HG02763 (cell line): ENCODE data around the gene ASB8.
A peak's percentile ranks its signal among the peaks of the same experiment; 100 is the strongest.

Experiments
- ATAC-seq: cut with Tn5 transposase; IDR thresholded peaks from one replicate; pipeline ENCODE4 v1.9.1; 2021; ENCODE audit warnings: mild to moderate bottlenecking, moderate library complexity; ENCODE audit not compliant: unreplicated experiment

Gene ASB8

GRCh38 chr12:48106681-48107613 lies 50.4 kb downstream of the ASB8 start:
- no peak for ATAC-seq

- peak; percentile 72 for ATAC-seq
Observed at GRCh38 chr12:48105867-48106680, 51.2 kb downstream of the ASB8 start, which contains the start of gene SENP1. SENP1 (minus strand) TSS chr12:48106079; CDS start chr12:48101472, 4,607 bp downstream.

- peak; percentile 33 for ATAC-seq
Observed at GRCh38 chr12:48105321-48105866, 51.9 kb downstream of the ASB8 start.

- ATAC-seq: no peak
Observed at GRCh38 chr12:48104531-48104930, 52.8 kb downstream of the ASB8 start.
